GM18499 (cell line): ENCODE results near the gene SHROOM2.

Experiments used
- ATAC-seq: cut with Tn5 transposase; IDR thresholded peaks from one replicate; pipeline ENCODE4 v1.9.1; 2021; ENCODE audit warnings: moderate number of reproducible peaks; ENCODE audit not compliant: insufficient read depth, unreplicated experiment

The SHROOM2 gene

DNA sequence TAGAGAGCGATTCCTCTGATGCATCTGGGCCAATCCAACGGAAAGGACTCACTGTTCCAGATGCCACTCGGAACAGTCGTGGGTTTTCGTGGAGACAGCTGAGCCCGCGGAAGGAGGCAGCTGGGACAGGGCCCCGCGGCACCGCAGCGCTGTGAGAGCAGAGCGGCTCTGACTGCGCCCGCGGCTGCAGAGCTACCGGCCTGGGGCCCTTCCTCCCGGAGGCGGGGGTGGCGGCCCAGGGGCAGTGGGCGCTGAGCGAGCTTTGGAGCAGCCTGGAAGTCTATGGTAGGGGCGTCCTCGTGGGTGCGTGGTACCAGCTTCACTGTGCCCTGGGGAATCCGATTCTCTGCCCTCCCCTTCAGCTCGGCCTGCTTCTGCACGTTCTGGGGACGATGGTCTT is 205.8 kb downstream of the SHROOM2 start:
- ATAC-seq = no peak

DNA sequence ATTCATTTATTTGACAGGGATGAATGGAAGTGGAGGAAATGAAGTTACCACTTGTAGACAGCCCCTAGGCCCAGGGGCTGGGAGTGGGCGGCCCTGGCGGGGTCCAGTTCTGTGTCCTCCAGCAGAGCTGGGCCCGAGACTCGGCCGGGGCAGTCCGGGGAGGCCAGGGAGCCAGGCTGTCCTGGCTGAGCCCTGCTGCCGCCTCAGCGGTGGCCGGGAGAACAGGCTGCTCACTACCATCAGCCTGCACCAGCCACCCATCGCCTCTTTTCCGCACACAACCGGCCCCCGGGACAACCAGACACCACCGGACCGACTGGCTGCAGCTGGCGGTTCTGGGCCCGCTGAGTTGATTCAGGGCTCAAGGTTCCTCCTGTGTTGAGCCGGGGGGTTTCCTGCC is 206.5 kb downstream of the SHROOM2 start:
- ATAC-seq = no peak

DNA sequence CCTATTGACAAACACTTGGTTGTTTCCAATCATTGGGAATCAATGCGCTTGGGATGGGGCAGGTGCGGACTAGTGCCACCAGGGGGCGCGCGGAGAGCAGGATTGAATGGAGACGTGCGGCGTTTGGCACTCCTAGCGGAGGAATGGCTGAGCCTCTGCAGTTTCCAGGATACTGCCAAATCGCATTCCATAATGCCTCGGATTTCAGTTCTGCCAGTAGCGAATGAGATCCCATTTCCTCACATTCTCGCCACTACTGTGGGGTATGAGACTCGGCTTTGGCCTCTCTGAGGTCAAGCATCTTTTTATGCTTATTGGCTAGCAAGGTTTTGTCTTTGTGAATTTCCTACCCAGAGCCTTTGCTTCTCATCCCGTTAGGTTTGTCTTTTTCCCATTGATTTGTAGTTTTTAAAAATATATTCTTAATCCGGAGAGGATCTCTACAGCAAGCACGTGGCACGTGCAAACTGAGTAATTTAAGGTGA is 209.7 kb downstream of the SHROOM2 start:
- ATAC-seq = no peak

DNA sequence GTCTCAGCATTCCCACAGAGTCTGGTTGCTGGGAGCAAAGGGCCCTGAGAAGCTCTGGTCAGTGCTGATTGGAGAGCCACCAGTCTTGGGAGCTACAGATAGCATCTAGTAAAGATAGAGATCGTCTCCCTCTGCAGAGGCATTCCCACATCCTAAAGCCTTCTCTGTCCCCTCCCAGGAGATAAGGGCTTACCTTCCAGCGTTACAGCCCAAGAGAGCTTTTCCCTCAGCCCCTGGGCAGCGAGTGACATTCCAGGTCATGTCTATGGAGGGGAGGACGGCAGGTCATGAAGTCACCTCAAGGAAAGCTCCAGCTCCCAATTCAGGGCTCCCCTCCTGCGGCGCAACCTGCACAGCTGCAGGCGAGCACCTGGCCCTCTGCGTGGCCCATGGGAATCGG is 210.8 kb downstream of the SHROOM2 start:
- no peak for ATAC-seq

DNA sequence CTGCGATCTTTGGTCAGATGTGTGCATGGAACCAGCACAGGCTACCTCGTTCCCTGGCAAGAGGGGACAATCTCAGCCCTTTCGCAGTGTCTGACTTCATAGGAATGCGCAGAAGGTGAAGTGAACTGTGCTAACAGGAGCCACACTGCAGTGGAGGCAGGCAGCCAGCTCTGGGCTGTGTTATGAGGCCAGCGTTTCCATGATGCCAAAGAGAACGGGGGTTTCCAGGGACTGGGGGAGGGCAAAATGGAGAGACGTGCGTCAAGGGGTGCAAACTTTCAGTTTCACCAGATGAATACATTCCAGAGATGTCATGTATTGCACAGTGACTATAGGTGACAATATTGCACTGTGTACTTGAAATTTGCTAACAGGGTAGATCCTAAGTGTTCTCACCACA is 211.3 kb downstream of the SHROOM2 start:
- no peak for ATAC-seq
